GM23338 (cell line): ENCODE data around the gene MAZ.

Experiments
- CREB1 ChIP-seq: fragments of 250-450 bp; sonication (Bioruptor Pico); IDR thresholded peaks from 2 replicates; pipeline ENCODE4 v1.5.0; 2020; ENCODE audit warnings: low read depth, mild to moderate bottlenecking, moderate library complexity
- EZH2 ChIP-seq: fragments of 200-600 bp; sonication (generic); IDR thresholded peaks from one replicate; pipeline ENCODE4 v1.8.0; 2017; ENCODE audit warnings: antibody characterized with exemption, mild to moderate bottlenecking, low read depth; ENCODE audit not compliant: unreplicated experiment
- EZH2phosphoT487 ChIP-seq: fragments of 200-600 bp; sonication (generic); IDR thresholded peaks from one replicate; pipeline ENCODE4 v1.8.1; 2018; ENCODE audit warnings: antibody characterized with exemption; ENCODE audit not compliant: unreplicated experiment
- TF ChIP-seq, protein P1 (sequence below), 2 experiments: fragments of 200-600 bp in 1 of 2; sonication (generic) in 1 of 2; conservative IDR thresholded peaks; 2 replicates each; pipeline versions ENCODE4 v1.5.1 to v1.6.1; 2016 to 2017; ENCODE audit warnings: antibody characterized with exemption in 2 of 2, low read depth in 2 of 2, mild to moderate bottlenecking in 2 of 2, moderate library complexity in 1 of 2

DNA sequence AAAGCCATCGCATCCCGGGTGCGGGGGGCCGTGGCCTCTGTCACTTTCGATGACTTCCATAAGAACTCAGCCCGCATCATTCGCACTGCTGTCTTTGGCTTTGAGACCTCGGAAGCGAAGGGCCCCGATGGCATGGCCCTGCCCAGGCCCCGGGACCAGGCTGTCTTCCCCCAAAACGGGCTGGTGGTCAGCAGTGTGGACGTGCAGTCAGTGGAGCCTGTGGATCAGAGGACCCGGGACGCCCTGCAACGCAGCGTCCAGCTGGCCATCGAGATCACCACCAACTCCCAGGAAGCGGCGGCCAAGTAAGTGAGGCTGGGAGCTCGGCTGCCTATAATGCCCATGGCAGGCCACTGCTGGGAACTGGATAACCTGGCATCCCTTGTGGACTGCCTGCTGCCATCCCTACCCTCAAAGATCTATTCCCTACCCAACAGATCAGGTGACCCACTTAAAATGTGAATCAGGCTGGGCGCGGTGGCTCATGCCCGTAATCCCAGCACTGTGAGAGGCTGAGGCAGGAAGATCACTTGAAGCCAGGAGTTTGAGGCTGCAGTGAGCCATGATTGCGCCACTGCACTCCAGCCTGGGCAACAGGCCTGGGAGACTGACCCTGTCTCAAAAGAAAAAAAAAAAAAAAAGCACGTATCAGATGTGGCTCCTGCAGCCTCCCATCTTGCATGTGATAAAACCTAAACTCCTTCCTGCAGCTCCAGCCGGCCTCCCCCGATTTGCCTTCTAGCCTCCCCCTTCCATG is 38.4 kb downstream of the MAZ start:
- TF ChIP-seq, protein P1, sequence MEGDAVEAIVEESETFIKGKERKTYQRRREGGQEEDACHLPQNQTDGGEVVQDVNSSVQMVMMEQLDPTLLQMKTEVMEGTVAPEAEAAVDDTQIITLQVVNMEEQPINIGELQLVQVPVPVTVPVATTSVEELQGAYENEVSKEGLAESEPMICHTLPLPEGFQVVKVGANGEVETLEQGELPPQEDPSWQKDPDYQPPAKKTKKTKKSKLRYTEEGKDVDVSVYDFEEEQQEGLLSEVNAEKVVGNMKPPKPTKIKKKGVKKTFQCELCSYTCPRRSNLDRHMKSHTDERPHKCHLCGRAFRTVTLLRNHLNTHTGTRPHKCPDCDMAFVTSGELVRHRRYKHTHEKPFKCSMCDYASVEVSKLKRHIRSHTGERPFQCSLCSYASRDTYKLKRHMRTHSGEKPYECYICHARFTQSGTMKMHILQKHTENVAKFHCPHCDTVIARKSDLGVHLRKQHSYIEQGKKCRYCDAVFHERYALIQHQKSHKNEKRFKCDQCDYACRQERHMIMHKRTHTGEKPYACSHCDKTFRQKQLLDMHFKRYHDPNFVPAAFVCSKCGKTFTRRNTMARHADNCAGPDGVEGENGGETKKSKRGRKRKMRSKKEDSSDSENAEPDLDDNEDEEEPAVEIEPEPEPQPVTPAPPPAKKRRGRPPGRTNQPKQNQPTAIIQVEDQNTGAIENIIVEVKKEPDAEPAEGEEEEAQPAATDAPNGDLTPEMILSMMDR (conservative IDR thresholded peaks at IDR 0.05; ENCODE audit: low read depth in 2 of 2): no peak
- TF ChIP-seq EZH2phosphoT487 (no peak), EZH2 (no peak), CREB1 (CRISPR knock-in tag) (no peak)
